Heart right ventricle (tissue), 16 donors: ENCODE data around the gene NPPA. TPM values are rescaled to one million over a fixed set of nuclear protein-coding genes. Genes with fewer than 3 reads are reported as not detected.

Experiments used
- ATAC-seq, 8 donors: fragments of 200-7000 bp; cut with Tn5 transposase; one replicate each; pipeline ENCODE4 v1.9.1; 2020; ENCODE audit warnings: mild to moderate bottlenecking in 8 of 8, moderate library complexity in 8 of 8, moderate number of reproducible peaks in 1 of 8
- DNase-seq, 2 donors: peaks; one replicate each; pipeline ENCODE4 v3.0.0-alpha.2; 2020
- H3K27ac ChIP-seq, 10 donors: fragments of 200-600 bp; sonication (generic) in 2 of 10; one replicate each; pipeline versions ENCODE4 v1.5.0 to v1.8.0; 2020 to 2022; ENCODE audit warnings: mild to moderate bottlenecking in 3 of 10
- H3K27me3 ChIP-seq, 7 donors: fragments of 200-600 bp; one replicate each; pipeline ENCODE4 v1.8.0; 2021 to 2022; ENCODE audit warnings: mild to moderate bottlenecking in 2 of 7
- H3K36me3 ChIP-seq, 9 donors: fragments of 200-600 bp; sonication (generic) in 1 of 9; one replicate each; pipeline versions ENCODE4 v1.5.0 to v1.8.0; 2020 to 2022; ENCODE audit warnings: mild to moderate bottlenecking in 2 of 9
- H3K4me1 ChIP-seq, 9 donors: fragments of 200-600 bp; sonication (generic) in 1 of 9; one replicate each; pipeline versions ENCODE4 v1.5.0 to v1.8.0; 2020 to 2022; ENCODE audit warnings: mild to moderate bottlenecking in 4 of 9
- H3K4me3 ChIP-seq, 10 donors: fragments of 200-600 bp; sonication (generic) in 2 of 10; one replicate each; pipeline versions ENCODE4 v1.5.0 to v1.8.0; 2020 to 2022; ENCODE audit warnings: mild to moderate bottlenecking in 7 of 10, moderate library complexity in 2 of 10
- H3K9me3 ChIP-seq, 11 donors: fragments of 200-600 bp in 10 of 11; sonication (generic) in 2 of 11; one replicate each; pipeline versions ENCODE4 v1.5.0 to v1.8.0; 2013 to 2022; ENCODE audit warnings: mild to moderate bottlenecking in 2 of 11, control low read depth in 1 of 11, moderate library complexity in 1 of 11
- CTCF ChIP-seq, 9 donors: fragments of 200-600 bp; sonication (generic) in 2 of 9; IDR thresholded peaks; one replicate each; pipeline versions ENCODE4 v1.5.0 to v1.8.0; 2021 to 2022; ENCODE audit warnings: antibody characterized with exemption in 9 of 9, mild to moderate bottlenecking in 5 of 9, moderate library complexity in 1 of 9
- WGBS, 2 donors: extraction: QIAGEN DNeasy Blood & Tissue Kit; methylation state at CpG; one replicate each; pipeline ENCODE4 v1.1.7; 2013; ENCODE audit warnings: inconsistent platforms in 1 of 2; 5-methylcytosine and 5-hydroxymethylcytosine counted together
- intact Hi-C, 10 donors: fragments of 100-400 bp; cut with DNase I; formaldehyde crosslinking; loops; one replicate each; pipeline versions ENCODE4 v1.11.1 to v1.14.2; 2022
- polyA plus RNA-seq, 2 donors: library from polyadenylated mRNA; stranded (reverse); fragments of 200-250 nt; gene quantifications; one replicate each; pipeline ENCODE4 v1.2.3, GENCODE V29; 2013
- total RNA-seq, 10 donors: library from RNA; stranded (reverse); fragmentation: NEBNext Ultra II Directional in 3 of 10; extraction: Animal tissue kit (Norgen Biotek cat#: 25700) in 3 of 10; gene quantifications; one replicate each; pipeline versions ENCODE4 v1.2.1 to v1.2.4, GENCODE V29; 2021 to 2023
- donor health status: Arrhythmogenic right ventricular cardiomyopathy.
- donor health status: ischemic (EF 13 %, LVEDD 7.1; RV severe dilation, severe dysfunction).
- donor health status: healthy with polysubstance abuse.
- donor health status: DM: no; HTN: yes; CAD: no.
- donor health status: DM: no; HTN: no; CAD: no.
- donor health status: ischemic (EF 25% LVEDD 6.9; RV normal size, moderate dysfunction).
- donor health status: ischemic (EF 25% LVEDD 5.7; RV mildly dilated, moderate dysfunction).
- donor health status: healthy.
- donor health status: DM: yes; HTN: yes; CAD: no.
- donor health status: Ischemic cardiomyopathy.
- donor health status: ischemic (EF 35%, LVEDD 5.7; RV mildly dilated, moderate dysfunction).
- donor health status: nonischemic (EF 11% LVEDD 7.7; RV severe dilation, severe dysfunction).
- donor health status: DM: yes; HTN: yes; CAD: no.
- donor health status: PGD.
- donor health status: ischemic (EF 29% LVEDD 5.4; RV normal size, mild dysfunction).
- donor health status: nonischemic (EF 23%, LVEDD 6.1; RV moderate dilation, normal function).

NPPA gene
- total and polyA plus RNA-seq, 12 donors: 5.8 to 2,762 (median 663) TPM

GRCh38 chr1:11841245-11842153, 6.1 kb downstream of the NPPA start:
- Histone ChIP-seq H3K4me3 (no peak overlapping the region), H3K4me1 (peaks cover 0 to 44% (median 20%) of the 10 kb centered on the region in 9 donors), H3K36me3 (peaks cover 0 to 98% (median 36%) of the 10 kb centered on the region in 9 donors), H3K27me3 (no peaks in the 10 kb centered on the region), H3K27ac (peak overlapping the region in 7 of 10 donors; percentile 18 to 81 (median 50)), H3K9me3 (no peaks in the 10 kb centered on the region)
- 56 to 62% methylated on average over 17 of the region's 17 CpGs for WGBS, 2 donors
- ATAC-seq (peak in 3 of 8 donors; percentile 3 to 15 (median 7)), DNase-seq (no peak)
- intact Hi-C loops: loop anchor here in 3 of 10 donors (2.0 to 10.0 kb wide), 4 partner anchors 27 to 183 kb away; no protein-coding TSS in a partner anchor
- TF ChIP-seq CTCF (IDR thresholded peaks at IDR 0.05): no peak

GRCh38 chr1:11839727-11840705, 7.6 kb downstream of the NPPA start:
- Histone ChIP-seq H3K4me1 (peaks cover 0 to 44% (median 20%) of the 10 kb centered on the region in 9 donors), H3K36me3 (peaks cover 0 to 100% (median 48%) of the 10 kb centered on the region in 9 donors), H3K27me3 (no peaks in the 10 kb centered on the region), H3K9me3 (no peaks in the 10 kb centered on the region), H3K27ac (peak overlapping the region in 7 of 10 donors; percentile 5 to 81 (median 60)), H3K4me3 (no peak overlapping the region)
- WGBS, 2 donors: 85 to 87% methylated on average over 20 of the region's 20 CpGs
- peak in 5 of 8 donors; percentile 16 to 72 (median 25) for ATAC-seq
- TF ChIP-seq CTCF (IDR thresholded peaks at IDR 0.05): no peak
- intact Hi-C loops: loop anchor here (2.0 to 10.0 kb wide), 6 partner anchors 53 to 185 kb away; no protein-coding TSS in a partner anchor
- no peak for DNase-seq

GRCh38 chr1:11838349-11839272, 9.0 kb downstream of the NPPA start:
- 65 to 67% methylated on average over 40 of the region's 40 CpGs for WGBS, 2 donors
- Histone ChIP-seq H3K4me3 (no peak overlapping the region), H3K36me3 (peaks cover 0 to 100% (median 61%) of the 10 kb centered on the region in 9 donors), H3K9me3 (no peaks in the 10 kb centered on the region), H3K27ac (peak overlapping the region in 3 of 10 donors; percentile 66 to 81 (median 79)), H3K27me3 (no peaks in the 10 kb centered on the region), H3K4me1 (peaks cover 0 to 44% (median 20%) of the 10 kb centered on the region in 9 donors)
- DNase-seq (peak; percentile 64 to 81), ATAC-seq (peak; percentile 66 to 82 (median 81))
- TF ChIP-seq CTCF (IDR thresholded peaks at IDR 0.05): peak; percentile 96 to 100 (median 98)
- intact Hi-C loops: loop anchor here (1.0 to 10.0 kb wide), 8 partner anchors 54 to 186 kb away; no protein-coding TSS in a partner anchor
